ENCODE results near the gene CACNA1I. TPM values are rescaled to one million over a fixed set of nuclear protein-coding genes. Genes with fewer than 3 reads are reported as not detected.

CACNA1I gene
- total and polyA plus RNA-seq, 2 of the 8 experiments (the other 6 are each of a cell fraction or from before 2014, with no cell fraction given) = 0.77 to 1.2 TPM

- Histone ChIP-seq H2BK15ac (ENCODE audit: low read length) (no peak overlapping the region), H2BK120ac (replicated peaks; ENCODE audit: low read depth, low read length) (no peak overlapping the region), H3K9ac (replicated peaks in 1 of 4; ENCODE audit: extremely low read depth in 1 of 4, low read depth in 3 of 4, low read length in 3 of 4) (no peak overlapping the region), H3K4me3 (ENCODE audit: extremely low read depth in 1 of 4, insufficient read depth in 2 of 4, low read depth in 3 of 4, low read length in 4 of 4) (no peak overlapping the region), H3K27ac (ENCODE audit: low read depth, low read length) (no peak overlapping the region), H4K5ac (ENCODE audit: insufficient read length, low read depth, low read length) (no peak overlapping the region), H3K14ac (ENCODE audit: insufficient read length) (no peak overlapping the region), H2AK5ac (ENCODE audit: low read depth, low read length) (no peak overlapping the region), H4K91ac (replicated peaks; ENCODE audit: insufficient read length, low read length) (no peak overlapping the region), H3K79me1 (ENCODE audit: low read depth, low read length) (no peaks in the 10 kb centered on the region), H3K4ac (replicated peaks; ENCODE audit: insufficient read length, low read depth, low read length) (no peak overlapping the region), H3K23ac (ENCODE audit: insufficient read length) (no peak overlapping the region), H3K4me1 (replicated peaks in 1 of 4; ENCODE audit: control insufficient read depth in 3 of 4, insufficient read depth in 4 of 4, low read length in 3 of 4) (no peaks in the 10 kb centered on the region), H3K27me3 (replicated peaks in 1 of 4; ENCODE audit: control insufficient read depth in 3 of 4, extremely low read depth in 1 of 4, insufficient read depth in 3 of 4, low read length in 3 of 4) (no peaks in the 10 kb centered on the region), H3K79me2 (ENCODE audit: control insufficient read depth in 1 of 2, insufficient read depth in 2 of 2, low read length in 2 of 2) (no peaks in the 10 kb centered on the region), H4K8ac (ENCODE audit: extremely low read depth, insufficient read depth, low read length) (no peak overlapping the region), H3K36me3 (ENCODE audit: control insufficient read depth in 2 of 4, insufficient read depth in 4 of 4, low read length in 3 of 4) (no peaks in the 10 kb centered on the region), H2BK20ac (ENCODE audit: low read length) (no peak overlapping the region), H4K20me1 (replicated peaks in 1 of 2; ENCODE audit: control insufficient read depth in 1 of 2, insufficient read depth in 2 of 2, low read length in 2 of 2) (no peaks in the 10 kb centered on the region), H2AFZ (ENCODE audit: low read length) (no peak overlapping the region), H3K9me3 (ENCODE audit: insufficient read depth in 2 of 2, low read depth in 1 of 2, low read length in 1 of 2) (no peaks in the 10 kb centered on the region), H2BK12ac (ENCODE audit: low read depth, low read length) (no peak overlapping the region), H3K18ac (ENCODE audit: extremely low read depth, low read length) (no peak overlapping the region), H3K23me2 (ENCODE audit: low read depth, low read length) (no peaks in the 10 kb centered on the region), H2BK5ac (ENCODE audit: low read depth, low read length) (no peak overlapping the region), H3K4me2 (ENCODE audit: insufficient read depth in 1 of 2, low read depth in 2 of 2, low read length in 2 of 2) (no peak overlapping the region), H3K56ac (replicated peaks; ENCODE audit: insufficient read length, low read depth, low read length) (no peak overlapping the region)
- DNase-seq (ENCODE audit: low read depth in 1 of 2, low spot score in 2 of 2) = no peak
- ChIA-PET POLR2A (ENCODE audit: partially characterized antibody) (interaction anchor here (0.5 to 1.1 kb wide), 2 partner anchors 10 to 13 kb away, joined by 3 read pairs; no protein-coding TSS in a partner anchor), CTCF (ENCODE audit: partially characterized antibody) (interaction anchor here (1.0 to 1.7 kb wide), 5 partner anchors 9 to 163 kb away, joined by 3 to 7 read pairs (median 4); no protein-coding TSS in a partner anchor)
- no peak for FAIRE-seq
- WGBS, 2 experiments (ENCODE audit: extremely low coverage in 1 of 2, insufficient coverage in 1 of 2, insufficient read length in 1 of 2, insufficient replicate concordance in 2 of 2, low coverage in 1 of 2, low lambda C conversion rate in 2 of 2, missing lambda C conversion rate in 1 of 2) = 75% methylated on average over 6 of the region's 6 CpGs; no CpG with 5 or more reads in 1 of the 2 experiments
- TF ChIP-seq CTBP2 (IDR thresholded peaks at IDR 0.05; ENCODE audit: borderline replicate concordance, insufficient read depth, insufficient read length, low read length) = no peak
- TF ChIP-seq NANOG (IDR thresholded peaks at IDR 0.05; ENCODE audit: insufficient read depth, low read depth, low read length, poor library complexity, severe bottlenecking) = no peak
- TF ChIP-seq EP300 (IDR thresholded peaks at IDR 0.05; ENCODE audit: borderline replicate concordance in 1 of 2, low read depth in 2 of 2, low read length in 2 of 2) = no peak
- TF ChIP-seq ATF2 (IDR thresholded peaks at IDR 0.05; ENCODE audit: low read length) = no peak
- no peak for TF ChIP-seq TAF7 (optimal IDR thresholded peaks at IDR 0.05; ENCODE audit: borderline replicate concordance, low read depth, low read length)
- TF ChIP-seq KDM1A (IDR thresholded peaks at IDR 0.05; ENCODE audit: borderline replicate concordance, low read length) = no peak
- no peak for TF ChIP-seq EZH2 (IDR thresholded peaks at IDR 0.05; ENCODE audit: low read depth, low read length, severe bottlenecking)
These were observed 75.0 kb downstream of the CACNA1I start for GRCh38 chr22:39645532-39645931.
